Keratinocyte (primary cell): ENCODE measurements around the gene SLAIN2.

ENCODE experiments used
- CTCF ChIP-seq, 3 experiments: IDR thresholded peaks in 1 of 3; conservative IDR thresholded peaks in 1 of 3; optimal IDR thresholded peaks in 1 of 3; 2 replicates in 2 of 3; 3 replicates in 1 of 3; pipeline versions ENCODE3 to v1.5.1; 2011; ENCODE audit warnings: low read length in 3 of 3, mild to moderate bottlenecking in 3 of 3, moderate library complexity in 2 of 3, control low read depth in 1 of 3, inconsistent platforms in 1 of 3; ENCODE audit not compliant: insufficient read depth in 2 of 3; ENCODE audit errors: extremely low read depth in 1 of 3
- EZH2 ChIP-seq: IDR thresholded peaks from one replicate; pipeline ENCODE4 v1.6.1; 2012; ENCODE audit warnings: inconsistent platforms, mild to moderate bottlenecking, low read length, moderate library complexity

- TF ChIP-seq CTCF (optimal IDR thresholded peaks at IDR 0.05 in 1 of 3, IDR thresholded peaks at IDR 0.05 in 1 of 3, conservative IDR thresholded peaks at IDR 0.05 in 1 of 3; ENCODE audit: extremely low read depth in 1 of 3, insufficient read depth in 2 of 3, low read length in 3 of 3) (no peak), EZH2 (no peak)
Observed at GRCh38 chr4:48347282-48347921, 6.1 kb downstream of the SLAIN2 start.
